GM21529 (cell line): ENCODE data around the gene SLC15A3.

Source experiments
- ATAC-seq: cut with Tn5 transposase; IDR thresholded peaks from one replicate; pipeline ENCODE4 v1.9.1; 2021; ENCODE audit not compliant: unreplicated experiment

The SLC15A3 gene

GRCh38 chr11:60932605-60933356, 19.2 kb downstream of the SLC15A3 start:
- ATAC-seq: no peak

- no peak for ATAC-seq
Measured at GRCh38 chr11:60931917-60932316, 20.1 kb downstream of the SLC15A3 start.

GRCh38 chr11:60930394-60930793, 21.6 kb downstream of the SLC15A3 start:
- ATAC-seq: no peak

- no peak for ATAC-seq
Measured at GRCh38 chr11:60929764-60930163, 22.2 kb downstream of the SLC15A3 start.

- ATAC-seq: no peak
Measured at GRCh38 chr11:60928563-60929001, 23.4 kb downstream of the SLC15A3 start.

GRCh38 chr11:60927600-60927999, 24.4 kb downstream of the SLC15A3 start:
- no peak for ATAC-seq

- ATAC-seq: no peak
Measured at GRCh38 chr11:60927061-60927592, 24.8 kb downstream of the SLC15A3 start.

GRCh38 chr11:60926500-60926899, 25.5 kb downstream of the SLC15A3 start:
- ATAC-seq: no peak

GRCh38 chr11:60925868-60926267, 26.1 kb downstream of the SLC15A3 start:
- no peak for ATAC-seq

- peak; percentile 18 for ATAC-seq
Measured at GRCh38 chr11:60924906-60925853, 26.8 kb downstream of the SLC15A3 start.

- peak; percentile 52 for ATAC-seq
Measured at GRCh38 chr11:60924110-60924905, 27.7 kb downstream of the SLC15A3 start, which contains the start of gene TMEM132A. TSS of gene TMEM132A (plus strand) at chr11:60924460. CDS start at chr11:60924634, 174 bp downstream.

GRCh38 chr11:60923800-60924109, 28.2 kb downstream of the SLC15A3 start:
- no peak for ATAC-seq

- ATAC-seq: no peak
Measured at GRCh38 chr11:60923326-60923725, 28.6 kb downstream of the SLC15A3 start.

- ATAC-seq: no peak
Measured at GRCh38 chr11:60922906-60923305, 29.1 kb downstream of the SLC15A3 start.

GRCh38 chr11:60921777-60922335, 30.1 kb downstream of the SLC15A3 start:
- ATAC-seq: no peak

- ATAC-seq: no peak
Measured at GRCh38 chr11:60921259-60921658, 30.7 kb downstream of the SLC15A3 start.

GRCh38 chr11:60919956-60920355, 32.0 kb downstream of the SLC15A3 start:
- no peak for ATAC-seq

GRCh38 chr11:60919320-60919719, 32.7 kb downstream of the SLC15A3 start:
- ATAC-seq: no peak

- ATAC-seq: no peak
Measured at GRCh38 chr11:60918939-60919265, 33.1 kb downstream of the SLC15A3 start.

- no peak for ATAC-seq
Measured at GRCh38 chr11:60918251-60918938, 33.6 kb downstream of the SLC15A3 start.
